Neural progenitor cell (in vitro differentiated cells): ENCODE measurements around the gene STON2.

Experiments
- EZH2 ChIP-seq: fragments of 200-600 bp; sonication (generic); IDR thresholded peaks from 2 replicates; pipeline ENCODE4 v1.6.1; 2017; ENCODE audit warnings: antibody characterized with exemption, mild to moderate bottlenecking, moderate library complexity
- EZH2phosphoT487 ChIP-seq: fragments of 200-600 bp; sonication (generic); IDR thresholded peaks from 2 replicates; pipeline ENCODE4 v1.6.1; 2017; ENCODE audit warnings: antibody characterized with exemption
- TF ChIP-seq, protein P1 (sequence below): fragments of 200-600 bp; sonication (generic); IDR thresholded peaks from 2 replicates; pipeline ENCODE4 v1.5.1; 2017; ENCODE audit warnings: antibody characterized with exemption, mild to moderate bottlenecking

DNA sequence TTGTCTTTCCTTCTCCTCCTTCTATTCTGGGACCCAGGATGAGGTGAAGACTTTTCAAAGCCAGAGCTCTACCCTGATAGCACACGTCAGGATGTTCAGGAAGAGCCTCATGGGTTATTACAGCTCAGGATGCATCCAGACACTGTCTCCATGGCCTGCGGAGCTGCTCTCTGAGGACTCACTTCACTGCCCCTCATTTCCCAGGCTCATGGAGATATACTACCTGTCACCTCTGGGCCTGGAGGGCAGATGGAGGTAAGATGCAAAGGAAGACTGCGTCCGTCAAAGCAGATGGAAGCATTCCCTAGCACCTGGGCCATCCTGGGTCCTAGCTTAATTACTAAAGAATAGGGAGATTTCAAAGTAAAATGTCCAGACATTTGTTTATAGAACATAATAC lies 32.6 kb downstream of the STON2 start:
- TF ChIP-seq, protein P1, sequence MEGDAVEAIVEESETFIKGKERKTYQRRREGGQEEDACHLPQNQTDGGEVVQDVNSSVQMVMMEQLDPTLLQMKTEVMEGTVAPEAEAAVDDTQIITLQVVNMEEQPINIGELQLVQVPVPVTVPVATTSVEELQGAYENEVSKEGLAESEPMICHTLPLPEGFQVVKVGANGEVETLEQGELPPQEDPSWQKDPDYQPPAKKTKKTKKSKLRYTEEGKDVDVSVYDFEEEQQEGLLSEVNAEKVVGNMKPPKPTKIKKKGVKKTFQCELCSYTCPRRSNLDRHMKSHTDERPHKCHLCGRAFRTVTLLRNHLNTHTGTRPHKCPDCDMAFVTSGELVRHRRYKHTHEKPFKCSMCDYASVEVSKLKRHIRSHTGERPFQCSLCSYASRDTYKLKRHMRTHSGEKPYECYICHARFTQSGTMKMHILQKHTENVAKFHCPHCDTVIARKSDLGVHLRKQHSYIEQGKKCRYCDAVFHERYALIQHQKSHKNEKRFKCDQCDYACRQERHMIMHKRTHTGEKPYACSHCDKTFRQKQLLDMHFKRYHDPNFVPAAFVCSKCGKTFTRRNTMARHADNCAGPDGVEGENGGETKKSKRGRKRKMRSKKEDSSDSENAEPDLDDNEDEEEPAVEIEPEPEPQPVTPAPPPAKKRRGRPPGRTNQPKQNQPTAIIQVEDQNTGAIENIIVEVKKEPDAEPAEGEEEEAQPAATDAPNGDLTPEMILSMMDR, result no peak
- no peak for TF ChIP-seq EZH2phosphoT487
- no peak for TF ChIP-seq EZH2
